RWPE1 (cell line): ENCODE measurements around the gene GNB1.

Experiments used
- CTCF ChIA-PET: fragments of 350-600 bp; sonication (Branson Sonifier 250); formaldehyde crosslinking; extraction: SDS; loops from one replicate; lab custom pipeline; 2021; lab: Yijun Ruan, JAX
- POLR2A ChIA-PET: fragments of 400-600 bp; formaldehyde crosslinking; extraction: SDS; loops from one replicate; lab custom pipeline; 2020; ENCODE audit warnings: antibody characterized with exemption; ENCODE audit not compliant: low non-redundant PET; lab: Yijun Ruan, JAX
- DNase-seq: peaks from one replicate; pipeline ENCODE4 v3.0.0; 2012; ENCODE audit warnings: low spot score
- H3K27ac ChIP-seq: fragments of 450-650 bp; 2 replicates; pipeline ENCODE4 v1.5.1; 2017
- TF ChIP-seq, protein P1 (sequence below): fragments of 450-650 bp; conservative IDR thresholded peaks from 2 replicates; pipeline ENCODE4 v1.5.1; 2017; ENCODE audit warnings: low read depth, mild to moderate bottlenecking

The GNB1 gene

GRCh38 chr1:1836119-1836518 is 54.8 kb downstream of the GNB1 start:
- TF ChIP-seq, protein P1, sequence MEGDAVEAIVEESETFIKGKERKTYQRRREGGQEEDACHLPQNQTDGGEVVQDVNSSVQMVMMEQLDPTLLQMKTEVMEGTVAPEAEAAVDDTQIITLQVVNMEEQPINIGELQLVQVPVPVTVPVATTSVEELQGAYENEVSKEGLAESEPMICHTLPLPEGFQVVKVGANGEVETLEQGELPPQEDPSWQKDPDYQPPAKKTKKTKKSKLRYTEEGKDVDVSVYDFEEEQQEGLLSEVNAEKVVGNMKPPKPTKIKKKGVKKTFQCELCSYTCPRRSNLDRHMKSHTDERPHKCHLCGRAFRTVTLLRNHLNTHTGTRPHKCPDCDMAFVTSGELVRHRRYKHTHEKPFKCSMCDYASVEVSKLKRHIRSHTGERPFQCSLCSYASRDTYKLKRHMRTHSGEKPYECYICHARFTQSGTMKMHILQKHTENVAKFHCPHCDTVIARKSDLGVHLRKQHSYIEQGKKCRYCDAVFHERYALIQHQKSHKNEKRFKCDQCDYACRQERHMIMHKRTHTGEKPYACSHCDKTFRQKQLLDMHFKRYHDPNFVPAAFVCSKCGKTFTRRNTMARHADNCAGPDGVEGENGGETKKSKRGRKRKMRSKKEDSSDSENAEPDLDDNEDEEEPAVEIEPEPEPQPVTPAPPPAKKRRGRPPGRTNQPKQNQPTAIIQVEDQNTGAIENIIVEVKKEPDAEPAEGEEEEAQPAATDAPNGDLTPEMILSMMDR, result no peak
- H3K27ac ChIP-seq, result peak overlapping the region; percentile 72
- ChIA-PET POLR2A (no interaction called here), CTCF (interaction anchor here (0.6 kb wide), 2 partner anchors 35 to 93 kb away, joined by 3 to 4 read pairs; no protein-coding TSS in a partner anchor)
- DNase-seq, result no peak

DNA sequence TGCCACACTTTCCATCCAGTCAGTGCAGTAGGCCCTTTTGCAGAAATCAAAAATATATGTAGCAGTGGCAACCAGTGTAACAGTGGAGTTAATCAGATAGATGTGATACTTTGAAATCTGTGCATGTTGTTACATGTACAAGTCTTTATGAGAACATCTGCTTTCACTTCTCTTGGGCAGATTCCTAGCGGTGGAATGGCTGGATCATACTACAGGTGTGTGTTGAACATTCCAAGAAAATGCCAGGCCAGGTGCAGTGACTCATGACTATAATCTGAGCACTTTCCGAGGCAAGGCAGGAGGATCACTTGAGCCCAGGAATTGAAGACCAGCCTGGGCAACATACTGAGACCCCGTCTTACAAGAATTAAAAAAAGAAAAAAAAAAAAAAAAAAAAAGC is 55.3 kb downstream of the GNB1 start:
- peak; percentile 82 for DNase-seq
- H3K27ac ChIP-seq, result peak overlapping the region; percentile 72
- ChIA-PET CTCF (no interaction called here), POLR2A (no interaction called here)
- TF ChIP-seq, protein P1, result no peak

GRCh38 chr1:1833916-1834325 is 57.0 kb downstream of the GNB1 start:
- CTCF ChIA-PET, result no interaction called here
- TF ChIP-seq, protein P1, result no peak
- peak overlapping the region; percentile 47; the same call in 1 of the 2 replicates for H3K27ac ChIP-seq
- no peak for DNase-seq
- POLR2A ChIA-PET, result no interaction called here

DNA sequence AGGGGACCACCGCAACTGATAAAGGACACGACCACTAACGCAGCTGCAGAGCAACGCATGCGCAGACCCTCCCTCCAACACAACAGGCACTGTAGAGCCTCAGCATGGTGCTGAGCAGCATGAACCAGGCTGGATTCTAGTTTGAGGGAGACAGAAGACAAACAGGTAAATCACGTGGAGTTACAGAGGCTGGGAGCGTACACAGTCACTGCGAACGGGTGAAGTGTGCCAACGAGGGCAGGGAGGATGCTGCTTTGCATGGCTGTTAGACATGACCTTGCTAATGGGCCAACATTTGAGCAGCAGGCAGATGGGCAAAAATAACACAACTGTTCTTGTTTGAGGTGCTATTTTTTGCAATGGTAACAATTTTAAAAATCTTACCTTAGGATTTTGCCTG is 57.4 kb downstream of the GNB1 start:
- POLR2A ChIA-PET, result no interaction called here
- TF ChIP-seq, protein P1, result no peak
- DNase-seq, result no peak
- CTCF ChIA-PET, result no interaction called here
- H3K27ac ChIP-seq, result peak overlapping the region; percentile 47

- H3K27ac ChIP-seq, result peak overlapping the region; percentile 47
- POLR2A ChIA-PET, result no interaction called here
- CTCF ChIA-PET, result no interaction called here
These were observed 58.1 kb downstream of the GNB1 start for GRCh38 chr1:1832820-1833219.

DNA sequence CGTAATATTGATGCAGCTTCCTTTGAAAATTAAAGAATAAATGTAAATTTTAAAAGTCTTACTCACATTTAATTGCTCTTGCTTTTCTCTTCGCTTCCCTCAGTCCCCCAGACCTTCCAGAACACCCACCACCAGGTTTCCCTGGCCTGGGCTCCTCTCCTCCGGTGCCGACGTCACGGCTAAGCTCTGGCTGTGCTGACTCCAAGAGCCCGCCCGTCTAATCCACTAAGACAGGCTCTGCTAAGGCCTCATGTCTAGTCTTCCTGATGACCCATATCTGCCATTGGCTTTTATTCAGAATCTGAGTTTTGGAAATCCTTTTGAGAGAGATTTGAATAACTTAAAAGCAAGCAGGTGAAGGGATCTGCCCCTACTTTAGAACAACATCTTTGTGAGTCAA is 58.7 kb downstream of the GNB1 start:
- peak overlapping the region; percentile 47; the same call in 1 of the 2 replicates for H3K27ac ChIP-seq
- TF ChIP-seq, protein P1, result no peak
- POLR2A ChIA-PET, result interaction anchor here (0.7 kb wide), 1 partner anchor 1682 kb away, joined by 5 read pairs; no protein-coding TSS in a partner anchor
- CTCF ChIA-PET, result no interaction called here
- DNase-seq, result no peak

More at GRCh38 chr1:1832820-1833219, 58.1 kb downstream of the GNB1 start:
- TF ChIP-seq, protein P1, result no peak
- DNase-seq, result no peak
